NCI-H1417 (cell line): ENCODE results near the gene CFLAR.
"Not testable (repeated sequence)": the region's sequence is repeated elsewhere in the genome, so short reads cannot be mapped to it uniquely, and the experiment has no call there.

ENCODE experiments used
- DNase-seq, 3 experiments: peaks; one replicate each; lab custom pipeline; 2025; lab: John Stamatoyannopoulos, UW

The CFLAR gene

DNA sequence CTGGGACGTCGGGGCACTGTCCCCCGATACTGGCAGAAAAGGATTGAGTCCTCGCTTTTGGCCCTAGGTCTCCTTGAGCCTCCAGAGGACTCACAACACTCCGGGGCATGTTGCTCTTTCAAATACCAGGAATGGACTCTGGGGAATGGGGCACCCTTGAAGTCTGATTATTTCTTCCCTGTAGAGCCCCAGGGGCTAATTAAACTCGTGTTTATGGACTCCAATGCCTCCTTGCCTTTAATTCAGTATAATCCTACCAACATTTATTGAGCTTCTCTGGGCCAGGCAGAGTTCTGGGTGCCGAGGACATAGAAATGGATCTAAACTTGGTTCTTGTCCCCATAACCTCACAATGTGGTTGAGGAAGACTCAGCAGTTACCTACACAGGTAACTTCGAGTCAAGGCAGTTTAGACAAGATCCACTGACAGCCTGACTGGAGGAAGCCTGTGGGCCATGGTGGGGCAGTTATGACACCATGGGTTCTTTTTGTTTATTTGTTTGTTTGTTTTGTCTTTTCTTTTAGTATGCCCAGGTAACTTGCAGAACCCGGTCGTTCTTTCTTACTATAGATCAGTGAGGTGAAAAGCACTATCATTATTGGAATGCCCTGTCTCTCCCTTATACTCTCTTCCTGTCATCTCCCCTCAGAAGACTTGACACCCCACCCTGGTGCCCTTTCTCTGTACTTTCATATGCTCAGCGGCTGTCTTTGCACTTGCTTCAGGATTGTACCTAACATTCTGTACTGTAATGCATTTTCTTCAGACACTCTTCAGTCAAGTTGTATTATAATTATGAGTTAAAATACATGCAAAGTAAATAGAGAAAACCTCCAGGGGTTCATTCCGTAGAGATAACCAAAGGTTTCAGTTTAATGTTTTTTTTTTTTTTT is 3.2 kb downstream of the CFLAR start:
- peak in 2 of 3 experiments; percentile 25 to 37 for DNase-seq

DNA sequence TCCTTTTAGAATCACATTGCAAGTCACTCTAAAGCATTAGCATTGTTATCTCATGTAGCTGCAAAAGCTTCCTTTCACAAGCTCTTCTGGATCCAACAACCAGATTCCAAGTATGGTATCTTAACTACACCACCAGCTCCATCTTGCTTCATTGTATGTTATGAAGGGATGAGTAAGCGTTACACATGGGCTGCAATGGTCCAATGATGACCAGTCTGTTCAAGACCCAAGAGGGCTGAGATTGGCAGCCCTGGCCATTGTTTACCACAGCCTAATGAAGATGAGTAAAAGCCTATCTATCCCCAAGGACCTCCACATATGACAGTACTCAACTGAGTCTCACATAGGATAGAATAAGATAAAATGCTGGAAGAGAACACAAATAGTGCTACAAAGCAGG is 6.3 kb downstream of the CFLAR start:
- no peak for DNase-seq

DNA sequence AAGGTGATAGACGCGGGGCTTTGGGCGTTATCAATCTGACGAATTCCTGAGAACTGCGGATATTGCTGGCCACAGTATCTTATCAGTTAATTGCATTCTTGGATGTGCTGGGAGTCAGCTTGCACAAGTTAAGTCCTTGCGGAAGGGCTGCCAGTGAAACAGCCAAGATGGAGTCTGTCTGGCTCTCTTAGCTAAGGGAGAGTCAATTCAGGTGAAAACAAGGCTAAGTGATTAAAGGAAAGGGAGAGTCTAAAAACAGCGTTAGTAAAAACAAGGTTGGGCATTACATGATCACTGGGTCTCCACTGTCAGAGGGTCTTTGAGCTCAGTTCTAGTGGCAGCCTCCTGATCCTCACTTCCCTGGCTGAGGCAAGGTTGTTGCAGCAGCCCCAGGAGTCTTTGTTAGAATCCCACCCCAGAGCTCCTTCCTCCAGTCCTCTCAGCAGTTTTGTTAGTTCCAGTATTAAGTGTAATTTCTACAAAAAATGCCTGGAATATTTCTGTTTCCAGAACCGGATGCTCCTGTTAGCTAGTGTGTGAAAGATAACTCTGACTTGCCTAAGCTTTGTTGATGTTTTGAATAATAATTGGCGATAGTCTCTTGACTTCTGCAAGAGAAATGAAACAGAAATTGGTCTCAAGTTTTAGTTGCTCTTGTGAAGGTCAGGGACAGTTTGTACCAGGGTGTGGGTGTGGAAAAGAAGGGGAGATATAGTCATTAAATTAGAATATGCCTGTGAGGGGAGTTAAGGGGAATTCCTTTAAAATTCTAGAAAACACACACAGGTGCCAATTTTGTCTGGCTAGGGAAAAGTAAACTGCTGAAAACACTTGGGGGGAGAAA is 10.6 kb downstream of the CFLAR start:
- DNase-seq = no peak

DNA sequence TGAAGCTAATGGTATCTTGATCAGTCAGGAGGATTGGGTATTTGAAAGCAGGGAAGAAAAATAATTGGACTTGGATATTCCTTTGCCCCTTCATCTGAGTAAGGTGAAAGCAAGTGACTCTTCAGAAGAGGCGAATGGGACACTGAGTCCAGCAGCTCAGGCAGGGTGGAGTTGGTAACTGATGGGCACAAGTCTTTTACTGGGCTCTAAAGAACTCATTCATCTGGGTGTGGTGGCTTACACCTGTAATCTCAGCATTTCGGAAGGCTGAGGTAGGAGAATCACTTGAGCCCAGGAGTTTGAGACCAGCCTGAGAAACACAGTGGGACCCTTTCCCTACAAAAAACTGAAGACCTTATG is 11.2 kb downstream of the CFLAR start:
- DNase-seq = no peak

DNA sequence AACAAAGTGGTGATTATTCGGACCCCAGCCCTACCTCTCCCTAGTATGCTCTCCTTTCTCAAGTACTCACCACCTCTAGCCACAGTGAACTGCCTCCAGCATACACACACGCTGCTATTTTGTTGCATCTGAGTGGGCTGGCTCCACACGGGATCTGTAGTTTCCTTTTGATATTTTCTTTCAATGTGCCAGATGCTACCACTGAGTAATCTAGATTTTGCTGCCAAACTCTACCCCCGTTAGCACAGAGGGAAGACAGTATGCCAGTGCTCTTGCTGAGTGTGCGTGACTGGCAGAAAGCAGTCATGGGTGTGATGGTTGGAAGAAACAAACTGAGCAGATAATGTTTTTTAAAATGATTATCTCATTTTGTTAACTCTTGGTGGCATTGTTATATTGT is 11.6 kb downstream of the CFLAR start:
- DNase-seq = no peak

DNA sequence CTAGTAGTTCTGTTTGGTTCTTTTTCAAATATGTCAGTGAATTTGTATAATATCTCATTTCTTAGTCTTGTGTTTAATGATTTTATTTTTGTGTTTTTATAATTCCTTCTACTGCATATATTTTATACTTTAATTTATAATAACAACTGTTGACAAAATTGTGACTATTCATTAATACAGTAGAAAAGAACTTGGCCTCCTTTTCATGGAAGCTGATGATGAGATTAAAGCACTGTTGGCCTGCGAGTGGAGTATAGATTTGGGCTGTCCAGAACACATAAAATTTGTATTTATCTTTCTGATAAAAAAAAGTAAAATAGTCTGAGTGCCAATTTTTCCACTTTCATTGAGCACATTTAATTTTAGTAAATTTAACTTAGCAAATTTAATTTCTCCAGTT is 12.1 kb downstream of the CFLAR start:
- no peak for DNase-seq

DNA sequence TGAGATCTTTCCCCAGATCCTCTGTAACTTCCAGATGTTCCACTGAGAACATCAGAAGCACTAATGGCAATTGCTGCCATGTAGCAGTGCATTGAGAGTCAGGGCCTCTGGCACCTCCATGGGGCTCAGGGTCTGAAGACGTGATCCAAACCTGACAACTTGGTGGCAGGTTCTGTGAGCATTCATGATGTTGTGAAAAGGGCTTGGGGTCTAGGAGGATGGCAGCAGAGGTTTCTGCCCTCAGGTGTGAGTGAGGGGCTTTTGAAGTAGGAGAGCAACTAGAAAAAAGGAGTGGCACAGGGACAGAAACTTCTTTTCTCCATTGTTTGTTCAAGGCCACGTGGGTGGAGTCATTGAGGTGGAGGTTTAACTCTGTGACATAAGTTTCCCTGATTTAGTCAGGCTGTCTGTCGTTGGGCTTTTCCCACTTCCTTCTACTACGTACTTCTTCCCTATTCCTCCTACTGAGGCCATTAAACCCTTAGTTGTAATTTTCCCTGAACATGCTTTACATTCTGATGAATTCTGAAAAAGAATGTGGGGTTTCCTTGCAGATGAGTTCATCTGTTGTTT is 13.1 kb downstream of the CFLAR start:
- DNase-seq = no peak

DNA sequence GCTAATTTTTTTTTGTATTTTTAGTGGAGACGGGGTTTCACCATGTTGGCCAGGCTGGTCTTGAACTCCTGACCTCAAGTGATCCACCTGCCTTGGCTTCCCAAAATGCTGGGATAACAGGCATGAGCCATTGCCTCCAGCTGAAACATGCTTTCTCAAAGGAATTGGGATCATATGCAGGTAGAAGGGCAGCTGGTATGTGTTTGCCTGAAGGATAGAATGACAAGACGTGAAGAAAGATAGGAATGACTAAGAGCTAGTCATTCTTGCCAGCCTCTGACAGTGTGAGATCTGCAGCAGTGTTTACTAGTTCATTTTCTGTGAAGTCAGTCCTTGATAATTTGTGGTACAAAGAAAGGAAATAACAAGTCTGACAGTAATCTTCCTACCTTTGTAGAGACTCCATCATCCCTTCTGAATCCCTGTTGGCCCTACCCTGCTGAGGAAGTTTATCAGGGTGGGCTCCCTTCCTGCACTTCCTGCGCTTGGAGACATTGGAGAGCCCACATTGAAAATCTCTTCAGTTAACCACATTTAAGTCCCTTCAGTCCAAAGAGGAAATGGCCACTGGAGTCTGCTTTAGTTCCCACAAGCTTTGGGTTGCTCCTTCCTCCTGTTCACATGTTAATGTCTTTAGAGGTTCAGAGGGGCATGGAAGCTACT is 14.7 kb downstream of the CFLAR start:
- no peak for DNase-seq

DNA sequence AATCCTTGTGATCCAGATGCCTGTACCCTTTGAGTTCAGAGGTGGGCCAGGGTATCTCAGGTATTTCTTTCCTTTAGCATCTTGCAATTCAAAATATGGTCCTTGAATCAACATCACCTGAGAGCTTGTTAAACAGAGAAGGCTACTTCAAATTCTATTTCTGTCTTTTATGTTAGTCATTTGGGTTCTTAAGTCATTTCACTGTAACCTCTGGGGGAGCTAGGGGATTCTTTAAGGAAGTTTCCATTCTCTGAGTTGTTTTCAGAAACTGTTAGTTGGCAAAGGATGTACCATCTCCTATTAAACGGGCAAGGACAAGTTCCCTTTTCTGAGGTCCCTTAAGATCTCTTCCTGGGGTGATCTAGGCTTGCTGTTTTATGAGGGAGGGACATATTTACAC is 16.6 kb downstream of the CFLAR start:
- DNase-seq = no peak

DNA sequence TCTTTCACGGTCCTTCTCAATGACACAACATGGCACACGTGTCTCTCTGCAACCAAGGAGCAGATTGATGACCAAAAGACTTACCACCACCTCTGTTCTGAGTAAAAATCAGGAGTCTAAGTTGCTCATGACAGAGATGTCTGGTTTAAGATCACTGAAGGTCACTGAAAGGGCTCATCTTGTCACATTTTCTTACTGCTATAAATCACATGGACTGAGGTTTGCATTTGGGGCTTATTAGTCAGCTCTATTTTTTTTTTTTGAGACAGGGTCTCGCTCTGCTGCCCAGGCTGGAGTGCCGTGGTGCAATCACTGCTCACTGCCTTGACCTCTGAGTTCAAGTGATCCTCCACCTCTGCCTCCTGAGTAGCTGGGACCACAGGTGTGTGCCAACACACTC is 19.4 kb downstream of the CFLAR start:
- no peak for DNase-seq

DNA sequence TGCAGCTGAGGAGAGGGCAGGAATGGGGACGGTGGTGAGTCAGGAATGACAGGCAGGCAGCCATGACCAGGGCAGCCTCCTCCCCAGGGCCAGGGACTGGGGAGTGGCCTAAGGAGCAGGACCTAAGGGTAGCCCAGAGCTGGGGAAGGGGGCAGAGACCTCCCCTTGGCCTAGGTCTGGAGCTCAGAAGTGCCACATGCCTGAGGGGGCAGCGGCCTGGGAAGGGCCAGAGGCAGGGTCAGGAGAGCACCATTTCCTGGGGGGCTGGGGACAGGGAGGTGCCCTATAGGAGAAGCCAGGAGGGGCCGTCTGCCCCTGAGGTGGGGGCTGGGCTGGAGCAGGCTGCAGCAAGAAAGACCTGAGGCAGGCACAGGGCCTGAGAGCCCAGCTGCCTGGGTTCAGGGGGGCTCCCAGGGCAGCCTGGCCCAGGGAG is 20.9 kb downstream of the CFLAR start:
- DNase-seq = no peak

DNA sequence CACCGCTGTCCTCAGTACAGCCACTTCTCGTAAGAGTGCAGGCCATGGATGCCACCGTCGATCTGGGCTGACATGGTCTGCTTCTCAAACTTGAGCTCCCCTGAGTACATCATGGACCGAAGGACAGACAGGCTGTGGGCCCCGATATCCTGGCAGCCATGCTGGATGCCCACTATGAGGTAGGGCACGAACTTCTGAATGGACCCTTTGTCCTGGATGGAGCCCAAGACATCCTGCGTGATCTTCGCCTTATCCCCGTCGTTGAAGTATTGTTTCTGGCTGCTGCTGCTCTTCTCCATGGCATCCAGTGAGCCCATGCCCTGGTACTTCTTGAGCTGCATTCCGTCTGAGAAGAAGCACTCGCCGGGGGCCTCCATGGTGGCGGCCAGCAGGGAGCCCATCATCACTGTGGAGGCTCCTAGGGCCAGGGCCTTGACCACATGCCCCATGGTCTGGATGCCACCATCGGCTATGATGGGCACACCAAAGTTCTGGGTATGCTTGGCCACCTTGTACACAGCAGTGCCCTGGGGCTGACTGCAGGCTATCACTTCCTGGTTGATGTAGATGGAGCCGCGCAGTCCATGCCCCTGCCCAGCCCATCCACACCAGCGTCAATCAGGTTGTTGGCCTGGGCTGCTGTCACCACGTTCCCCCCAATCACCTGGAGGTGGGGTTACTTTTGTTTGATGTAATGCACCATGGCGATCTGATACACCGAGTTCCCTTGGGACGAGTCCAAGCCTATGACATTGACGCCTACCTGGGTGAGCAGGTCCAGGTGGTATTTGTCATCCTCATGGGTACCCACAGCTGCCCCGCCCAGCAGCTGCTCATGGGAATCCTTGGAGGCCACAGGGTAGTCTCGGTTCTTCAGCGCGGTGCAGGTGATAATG is 21.8 kb downstream of the CFLAR start:
- DNase-seq = no peak

DNA sequence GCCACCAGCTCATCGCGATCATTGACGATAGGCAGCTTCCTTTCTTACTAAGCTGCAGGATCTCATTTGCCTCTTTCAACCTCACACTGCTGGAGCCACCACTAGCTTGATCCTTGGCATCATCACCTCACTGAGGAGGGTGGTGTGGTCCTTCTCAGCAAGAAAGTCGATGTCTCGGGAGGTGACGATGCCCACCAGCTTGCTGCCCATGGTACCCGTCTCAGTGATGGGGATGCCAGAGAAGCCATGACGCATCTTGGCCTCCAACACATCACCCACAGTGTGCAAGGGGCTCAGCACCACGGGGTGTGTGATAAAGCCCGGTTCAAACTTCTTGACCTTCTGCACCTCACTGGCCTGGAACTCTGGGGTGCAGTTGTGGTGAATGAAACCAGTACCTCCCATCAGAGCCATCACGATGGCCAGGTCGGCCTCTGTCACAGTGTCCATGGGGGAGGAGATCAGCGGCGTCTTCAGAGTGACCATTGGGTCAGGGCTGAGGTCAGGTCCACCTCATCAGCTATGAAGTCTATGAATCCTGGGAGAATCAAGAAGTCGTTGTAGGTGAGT is 22.5 kb downstream of the CFLAR start:
- no peak for DNase-seq

DNA sequence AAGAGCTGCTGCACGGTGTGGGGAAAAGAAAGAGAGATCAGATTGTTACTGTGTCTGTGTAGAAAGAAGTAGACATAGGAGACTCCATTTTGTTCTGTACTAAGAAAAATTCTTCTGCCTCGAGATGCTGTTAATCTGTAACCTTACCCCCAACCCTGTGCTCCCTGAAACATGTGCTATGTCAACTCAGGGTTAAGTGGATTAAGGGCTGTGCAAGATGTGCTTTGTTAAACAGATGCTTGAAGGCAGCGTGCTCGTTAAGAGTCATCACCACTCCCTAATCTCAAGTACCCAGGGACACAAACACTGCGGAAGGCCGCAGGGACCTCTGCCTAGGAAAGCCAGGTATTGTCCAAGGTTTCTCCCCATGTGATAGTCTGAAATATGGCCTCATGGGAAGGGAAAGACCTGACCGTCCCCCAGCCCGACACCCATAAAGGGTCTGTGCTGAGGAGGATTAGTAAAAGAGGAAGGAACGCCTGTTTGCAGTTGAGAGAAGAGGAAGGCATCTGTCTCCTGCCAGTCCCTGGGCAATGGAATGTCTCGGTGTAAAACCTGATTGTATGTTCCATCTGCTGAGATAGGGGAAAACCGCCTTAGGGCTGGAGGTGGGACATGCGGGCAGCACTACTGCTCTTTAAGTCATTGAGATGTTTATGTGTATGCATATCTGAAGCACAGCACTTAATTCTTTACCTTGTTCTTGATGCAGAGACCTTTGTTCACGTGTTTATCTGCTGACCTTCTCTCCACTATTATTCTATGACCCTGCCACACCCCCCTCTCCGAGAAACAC is 23.2 kb downstream of the CFLAR start:
- DNase-seq = not testable (repeated sequence)

DNA sequence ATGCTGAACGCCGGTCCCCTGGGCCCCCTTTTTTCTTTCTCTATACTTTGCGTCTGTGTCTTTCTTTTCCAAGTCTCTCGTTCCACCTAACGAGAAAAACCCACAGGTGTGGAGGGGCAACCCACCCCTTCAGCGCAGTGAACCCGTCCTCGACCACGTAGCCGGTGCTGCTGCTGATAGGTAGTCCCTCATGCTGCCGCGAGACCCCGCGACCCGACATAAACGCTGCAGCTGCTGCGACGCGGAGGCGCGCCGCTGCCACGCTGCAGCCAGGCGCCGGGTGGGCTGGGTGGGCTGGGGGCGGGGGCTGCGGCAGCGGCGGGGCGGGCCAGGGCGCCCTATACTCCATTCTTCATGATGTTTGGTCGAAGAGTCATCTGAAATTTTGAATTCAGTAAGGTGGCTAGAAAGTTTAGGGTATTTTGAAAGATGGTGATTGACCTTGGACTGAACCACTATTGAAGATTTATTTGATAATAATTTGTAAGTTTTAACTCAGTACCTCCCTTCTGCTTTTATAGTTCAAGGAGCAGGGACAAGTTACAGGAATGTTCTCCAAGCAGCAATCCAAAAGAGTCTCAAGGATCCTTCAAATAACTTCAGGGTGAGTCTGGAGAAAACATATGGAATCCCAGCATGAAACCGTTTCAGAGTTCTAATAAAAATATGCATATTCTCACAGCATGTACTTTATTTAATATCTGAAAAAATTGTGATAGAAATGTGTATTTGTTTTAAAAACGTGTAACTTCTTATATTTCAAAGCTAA is 24.1 kb downstream of the CFLAR start:
- no peak for DNase-seq

DNA sequence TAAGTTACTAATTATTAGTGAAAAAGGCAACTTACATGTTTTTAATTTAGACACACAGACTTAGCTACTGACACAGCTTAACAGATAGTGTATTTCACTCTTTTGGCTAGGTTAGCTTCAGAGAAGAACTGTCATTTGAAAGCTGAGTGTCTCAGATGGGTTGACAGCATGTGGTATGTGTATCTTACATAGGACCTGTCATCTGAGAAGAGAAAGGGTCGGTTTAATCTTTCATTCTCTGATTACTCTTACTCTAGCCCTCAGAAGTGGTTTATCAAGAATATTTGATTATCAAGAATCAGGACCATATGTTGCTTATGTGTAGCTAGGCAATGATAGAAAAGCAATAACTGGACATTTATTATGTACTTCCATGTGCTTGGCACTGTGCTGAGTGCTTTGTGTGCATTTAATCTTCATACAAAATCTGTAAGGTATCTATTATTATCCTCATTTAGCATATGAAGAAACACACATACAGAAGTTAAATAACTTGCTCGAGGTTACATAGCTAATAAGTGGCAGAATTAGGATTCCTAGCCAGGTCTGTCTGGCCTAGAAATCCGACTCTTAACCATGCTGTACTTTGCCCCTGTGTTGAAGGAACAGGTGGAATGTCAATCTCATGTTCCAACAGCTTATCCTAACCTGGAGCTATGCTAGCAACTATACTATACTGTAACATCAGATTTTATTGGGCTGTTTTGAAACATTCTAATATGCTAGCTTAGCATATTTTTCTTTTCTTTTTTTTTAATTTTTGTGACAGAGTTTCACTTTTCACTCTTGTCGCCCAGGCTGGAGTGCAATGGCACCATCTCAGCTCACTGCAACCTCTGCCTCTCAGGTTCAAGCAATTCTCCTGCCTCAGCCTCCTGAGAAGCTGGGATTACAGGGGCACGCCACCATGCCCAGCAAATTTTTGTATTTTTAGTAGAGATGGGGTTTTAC is 28.4 kb downstream of the CFLAR start:
- DNase-seq = no peak

DNA sequence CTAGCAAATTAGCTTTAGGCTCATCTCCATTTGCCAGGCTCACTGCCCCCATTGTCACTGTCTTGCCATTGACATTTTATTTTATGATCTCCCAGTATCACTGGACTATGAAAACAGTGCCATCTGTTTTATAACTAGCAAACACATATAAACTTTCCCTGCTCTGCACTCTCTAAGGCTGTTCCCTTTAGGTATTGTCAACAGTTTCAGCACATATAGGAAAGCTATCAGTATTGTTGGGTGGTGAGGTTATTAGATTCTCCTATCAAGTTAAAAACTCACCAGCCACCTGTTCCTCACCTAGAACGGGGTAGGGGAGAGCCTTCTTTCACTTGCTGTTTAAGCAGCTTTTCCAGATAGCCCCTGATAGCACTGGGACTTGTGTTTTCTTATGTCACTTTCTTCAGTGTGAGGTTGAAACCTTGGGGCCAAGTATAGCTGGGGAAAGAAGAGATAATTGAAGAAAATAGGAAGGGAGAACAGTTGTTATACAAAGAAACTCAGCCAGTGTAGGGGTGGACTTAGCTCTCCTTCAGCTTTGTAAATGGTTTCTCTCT is 32.5 kb downstream of the CFLAR start:
- no peak for DNase-seq
